ENCODE data around the gene ELMO1. TPM values are rescaled to one million over a fixed set of nuclear protein-coding genes. Genes with fewer than 3 reads are reported as not detected.

ELMO1 gene
- total and polyA plus RNA-seq, 2 of the 13 experiments (the other 11 are each of a cell fraction or from before 2014, with no cell fraction given): 0.11 to 0.17 TPM

DNA sequence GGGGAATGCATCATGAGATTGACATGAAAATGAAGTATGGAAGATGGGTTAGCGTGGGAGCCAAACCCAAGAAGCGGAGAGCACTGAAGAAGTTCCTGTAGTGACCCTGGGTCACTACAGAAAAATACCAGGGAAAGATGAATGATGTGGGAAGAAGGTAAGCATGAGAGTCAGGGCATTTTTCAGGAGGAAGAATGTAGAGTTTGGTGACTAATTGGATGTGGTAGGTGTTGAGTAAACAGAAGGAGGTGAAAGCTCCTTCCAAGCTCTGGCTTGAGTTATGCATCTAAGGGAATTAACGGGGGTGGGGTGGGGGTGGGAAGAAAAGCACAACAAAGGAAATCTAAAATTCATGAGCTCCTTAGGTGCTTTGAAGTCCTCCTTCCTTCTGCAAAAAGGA is 486.3 kb downstream of the ELMO1 start:
- no peaks in the 10 kb centered on the region for H4K20me1 ChIP-seq (ENCODE audit: insufficient read depth, low read length)
- FAIRE-seq: no peak
- WGBS (ENCODE audit: low lambda C conversion rate): 73% methylated on average over 3 of the region's 3 CpGs
- H3K4me2 ChIP-seq (ENCODE audit: low read depth, low read length): no peak overlapping the region
- H3K36me3 ChIP-seq (replicated peaks in 1 of 2; ENCODE audit: control insufficient read depth in 1 of 2, insufficient read depth in 2 of 2, low read length in 2 of 2): no peaks in the 10 kb centered on the region
- H3K9me3 ChIP-seq (ENCODE audit: low read length): no peaks in the 10 kb centered on the region
- no peak overlapping the region for H3K4me3 ChIP-seq (replicated peaks in 1 of 3; ENCODE audit: insufficient read depth in 1 of 3, low read depth in 2 of 3, low read length in 3 of 3)
- no TSS peak for BruUV-seq (replicated peaks)
- no peaks in the 10 kb centered on the region for H3K79me2 ChIP-seq (ENCODE audit: insufficient read depth, low read length)
- H3K27ac ChIP-seq (ENCODE audit: extremely low read length, insufficient read depth, low read length): no peak overlapping the region
- no peak for ATAC-seq
- in situ Hi-C loops (cut with HindIII; ENCODE audit: extremely low pct_ligation_motif_present, low pct_unique_long_range_greater_than_20kb) (loop anchor here (25.0 kb wide), 1 partner anchor 500 kb away; no protein-coding TSS in a partner anchor), intact Hi-C loops (cut with micrococcal nuclease; ENCODE audit: unreplicated experiment) (no loop called here)
- POLR2A ChIA-PET: no interaction called here
- no peaks in the 10 kb centered on the region for H3K27me3 ChIP-seq (ENCODE audit: control insufficient read depth in 1 of 2, insufficient read depth in 2 of 2, low read length in 2 of 2)
- no peak for DNase-seq (ENCODE audit: low spot score)
- CTCF ChIA-PET (ENCODE audit: low intra/inter-chr PET ratio, low total read pairs): no interaction called here
- H3K9ac ChIP-seq (ENCODE audit: insufficient read depth, low read depth, low read length): no peak overlapping the region
- peaks cover 35% of the 10 kb centered on the region for H3K4me1 ChIP-seq (ENCODE audit: insufficient read depth, low read length)
- H2AFZ ChIP-seq (ENCODE audit: low read length): no peak overlapping the region
- TF ChIP-seq, protein P1, sequence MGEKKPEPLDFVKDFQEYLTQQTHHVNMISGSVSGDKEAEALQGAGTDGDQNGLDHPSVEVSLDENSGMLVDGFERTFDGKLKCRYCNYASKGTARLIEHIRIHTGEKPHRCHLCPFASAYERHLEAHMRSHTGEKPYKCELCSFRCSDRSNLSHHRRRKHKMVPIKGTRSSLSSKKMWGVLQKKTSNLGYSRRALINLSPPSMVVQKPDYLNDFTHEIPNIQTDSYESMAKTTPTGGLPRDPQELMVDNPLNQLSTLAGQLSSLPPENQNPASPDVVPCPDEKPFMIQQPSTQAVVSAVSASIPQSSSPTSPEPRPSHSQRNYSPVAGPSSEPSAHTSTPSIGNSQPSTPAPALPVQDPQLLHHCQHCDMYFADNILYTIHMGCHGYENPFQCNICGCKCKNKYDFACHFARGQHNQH (CRISPR knock-in tag; IDR thresholded peaks at IDR 0.05): no peak
- TF ChIP-seq NONO (IDR thresholded peaks at IDR 0.05): no peak
- no peak for TF ChIP-seq NONO (CRISPR knock-in tag; conservative IDR thresholded peaks at IDR 0.05)
- no peak for TF ChIP-seq PCBP1 (IDR thresholded peaks at IDR 0.05; ENCODE audit: borderline replicate concordance, low read depth, low read length)
- TF ChIP-seq HINFP (CRISPR knock-in tag; IDR thresholded peaks at IDR 0.05; ENCODE audit: low read depth): no peak
- TF ChIP-seq DMAP1 (CRISPR knock-in tag; IDR thresholded peaks at IDR 0.05): no peak
- no peak for TF ChIP-seq GLI4 (CRISPR knock-in tag; IDR thresholded peaks at IDR 0.05; ENCODE audit: borderline replicate concordance)
- TF ChIP-seq, protein P2, sequence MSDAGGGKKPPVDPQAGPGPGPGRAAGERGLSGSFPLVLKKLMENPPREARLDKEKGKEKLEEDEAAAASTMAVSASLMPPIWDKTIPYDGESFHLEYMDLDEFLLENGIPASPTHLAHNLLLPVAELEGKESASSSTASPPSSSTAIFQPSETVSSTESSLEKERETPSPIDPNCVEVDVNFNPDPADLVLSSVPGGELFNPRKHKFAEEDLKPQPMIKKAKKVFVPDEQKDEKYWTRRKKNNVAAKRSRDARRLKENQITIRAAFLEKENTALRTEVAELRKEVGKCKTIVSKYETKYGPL (CRISPR knock-in tag; IDR thresholded peaks at IDR 0.05): no peak
- TF ChIP-seq, protein P3, sequence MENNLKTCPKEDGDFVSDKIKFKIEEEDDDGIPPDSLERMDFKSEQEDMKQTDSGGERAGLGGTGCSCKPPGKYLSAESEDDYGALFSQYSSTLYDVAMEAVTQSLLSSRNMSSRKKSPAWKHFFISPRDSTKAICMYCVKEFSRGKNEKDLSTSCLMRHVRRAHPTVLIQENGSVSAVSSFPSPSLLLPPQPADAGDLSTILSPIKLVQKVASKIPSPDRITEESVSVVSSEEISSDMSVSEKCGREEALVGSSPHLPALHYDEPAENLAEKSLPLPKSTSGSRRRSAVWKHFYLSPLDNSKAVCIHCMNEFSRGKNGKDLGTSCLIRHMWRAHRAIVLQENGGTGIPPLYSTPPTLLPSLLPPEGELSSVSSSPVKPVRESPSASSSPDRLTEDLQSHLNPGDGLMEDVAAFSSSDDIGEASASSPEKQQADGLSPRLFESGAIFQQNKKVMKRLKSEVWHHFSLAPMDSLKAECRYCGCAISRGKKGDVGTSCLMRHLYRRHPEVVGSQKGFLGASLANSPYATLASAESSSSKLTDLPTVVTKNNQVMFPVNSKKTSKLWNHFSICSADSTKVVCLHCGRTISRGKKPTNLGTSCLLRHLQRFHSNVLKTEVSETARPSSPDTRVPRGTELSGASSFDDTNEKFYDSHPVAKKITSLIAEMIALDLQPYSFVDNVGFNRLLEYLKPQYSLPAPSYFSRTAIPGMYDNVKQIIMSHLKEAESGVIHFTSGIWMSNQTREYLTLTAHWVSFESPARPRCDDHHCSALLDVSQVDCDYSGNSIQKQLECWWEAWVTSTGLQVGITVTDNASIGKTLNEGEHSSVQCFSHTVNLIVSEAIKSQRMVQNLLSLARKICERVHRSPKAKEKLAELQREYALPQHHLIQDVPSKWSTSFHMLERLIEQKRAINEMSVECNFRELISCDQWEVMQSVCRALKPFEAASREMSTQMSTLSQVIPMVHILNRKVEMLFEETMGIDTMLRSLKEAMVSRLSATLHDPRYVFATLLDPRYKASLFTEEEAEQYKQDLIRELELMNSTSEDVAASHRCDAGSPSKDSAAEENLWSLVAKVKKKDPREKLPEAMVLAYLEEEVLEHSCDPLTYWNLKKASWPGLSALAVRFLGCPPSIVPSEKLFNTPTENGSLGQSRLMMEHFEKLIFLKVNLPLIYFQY (CRISPR knock-in tag; IDR thresholded peaks at IDR 0.05; ENCODE audit: borderline replicate concordance): no peak
- no peak for TF ChIP-seq HMGXB4 (CRISPR knock-in tag; IDR thresholded peaks at IDR 0.05; ENCODE audit: borderline replicate concordance in 1 of 2, low read depth in 1 of 2)
- TF ChIP-seq ZXDC (CRISPR knock-in tag; IDR thresholded peaks at IDR 0.05): no peak
- no peak for TF ChIP-seq ZKSCAN5 (CRISPR knock-in tag; IDR thresholded peaks at IDR 0.05)

Data from HepG2 (cell line).